ENCODE data around the gene EXTL1. TPM values are rescaled to one million over a fixed set of nuclear protein-coding genes. Genes with fewer than 3 reads are reported as not detected.

EXTL1 gene
- total RNA-seq, 1 experiment from 2014 or later: 1.0 TPM

GRCh38 chr1:26036756-26037281 lies 15.2 kb downstream of the EXTL1 start:
- Histone ChIP-seq H3K14ac (ENCODE audit: insufficient read depth, low read length) (no peak overlapping the region), H3K9ac (ENCODE audit: extremely low read depth, insufficient read length, low read length) (no peak overlapping the region), H3K18ac (ENCODE audit: insufficient read length, low read depth, low read length) (no peak overlapping the region), H2BK120ac (ENCODE audit: low read depth, low read length, poor library complexity, severe bottlenecking) (no peak overlapping the region), H4K5ac (ENCODE audit: insufficient read length, low read depth, low read length) (no peak overlapping the region), H3K23me2 (ENCODE audit: insufficient read length, low read depth, low read length, poor library complexity, severe bottlenecking) (peaks cover 12% of the 10 kb centered on the region), H3K56ac (ENCODE audit: insufficient read length, low read depth, low read length) (no peak overlapping the region), H2BK20ac (ENCODE audit: low read depth, low read length, poor library complexity, severe bottlenecking) (no peak overlapping the region), H3K9me3 (ENCODE audit: control insufficient read depth, low read depth, low read length) (no peaks in the 10 kb centered on the region), H2AK5ac (ENCODE audit: insufficient read length, low read length) (no peak overlapping the region), H3K79me1 (ENCODE audit: insufficient read depth, low read depth, low read length, poor library complexity, severe bottlenecking) (no peaks in the 10 kb centered on the region), H4K8ac (replicated peaks; ENCODE audit: insufficient read length, low read depth, low read length) (no peak overlapping the region), H2BK15ac (ENCODE audit: low read depth, low read length) (no peak overlapping the region), H3K27ac (ENCODE audit: insufficient read length, low read depth, low read length) (no peak overlapping the region), H2BK5ac (ENCODE audit: insufficient read length, low read length) (no peak overlapping the region), H3T11ph (ENCODE audit: low read length) (no peak overlapping the region), H2AFZ (ENCODE audit: low read length) (no peak overlapping the region), H3K4ac (ENCODE audit: low read depth, low read length) (no peak overlapping the region), H2BK12ac (ENCODE audit: insufficient read length, low read depth, low read length) (no peak overlapping the region), H3K4me1 (ENCODE audit: insufficient read depth, low read length) (no peaks in the 10 kb centered on the region; the same call in 1 of the 2 replicates), H3K4me2 (ENCODE audit: insufficient read depth, insufficient read length, low read length) (no peak overlapping the region), H4K91ac (ENCODE audit: insufficient read length, low read depth, low read length) (no peak overlapping the region), H3K23ac (ENCODE audit: insufficient read length, low read depth, low read length) (no peak overlapping the region), H4K20me1 (ENCODE audit: control insufficient read depth, insufficient read depth, insufficient read length) (no peaks in the 10 kb centered on the region), H3K79me2 (ENCODE audit: insufficient read depth, low read length) (no peaks in the 10 kb centered on the region), H3K27me3 (ENCODE audit: insufficient read depth, low read length) (peaks cover 4% of the 10 kb centered on the region; the same call in 1 of the 2 replicates)
- Mint-ChIP-seq H3K27me3 (ENCODE audit: low read depth) (peaks cover 85% of the 10 kb centered on the region), H3K27ac (no peak overlapping the region), H3K36me3 (ENCODE audit: insufficient read depth in 1 of 3, low read depth in 3 of 3) (no peaks in the 10 kb centered on the region), H3K9me3 (no peaks in the 10 kb centered on the region), H3K4me1 (peaks cover 9% of the 10 kb centered on the region in 2 experiments), H3K4me3 (no peak overlapping the region; a peak in 1 of 5 replicates)
- WGBS (ENCODE audit: extremely low coverage, insufficient read length, low lambda C conversion rate): no CpG with 5 or more reads among the region's 11 CpGs
- DNase-seq: no peak
- no peak for TF ChIP-seq CTCF (conservative IDR thresholded peaks at IDR 0.05)

Data from H9 (cell line).